ENCODE data around the gene GARNL3. TPM values are rescaled to one million over a fixed set of nuclear protein-coding genes. Genes with fewer than 3 reads are reported as not detected.

GARNL3 gene
- total and polyA plus RNA-seq, 11 donors = 7.1 to 60.4 (median 20.3) TPM

- H3K27me3 ChIP-seq = no peaks in the 10 kb centered on the region
- no peaks in the 10 kb centered on the region for H3K9me3 ChIP-seq
- no peaks in the 10 kb centered on the region for H3K36me3 ChIP-seq
- DNase-seq = no peak
- TF ChIP-seq POLR2A (IDR thresholded peaks at IDR 0.05) = no peak
- TF ChIP-seq, protein P1, sequence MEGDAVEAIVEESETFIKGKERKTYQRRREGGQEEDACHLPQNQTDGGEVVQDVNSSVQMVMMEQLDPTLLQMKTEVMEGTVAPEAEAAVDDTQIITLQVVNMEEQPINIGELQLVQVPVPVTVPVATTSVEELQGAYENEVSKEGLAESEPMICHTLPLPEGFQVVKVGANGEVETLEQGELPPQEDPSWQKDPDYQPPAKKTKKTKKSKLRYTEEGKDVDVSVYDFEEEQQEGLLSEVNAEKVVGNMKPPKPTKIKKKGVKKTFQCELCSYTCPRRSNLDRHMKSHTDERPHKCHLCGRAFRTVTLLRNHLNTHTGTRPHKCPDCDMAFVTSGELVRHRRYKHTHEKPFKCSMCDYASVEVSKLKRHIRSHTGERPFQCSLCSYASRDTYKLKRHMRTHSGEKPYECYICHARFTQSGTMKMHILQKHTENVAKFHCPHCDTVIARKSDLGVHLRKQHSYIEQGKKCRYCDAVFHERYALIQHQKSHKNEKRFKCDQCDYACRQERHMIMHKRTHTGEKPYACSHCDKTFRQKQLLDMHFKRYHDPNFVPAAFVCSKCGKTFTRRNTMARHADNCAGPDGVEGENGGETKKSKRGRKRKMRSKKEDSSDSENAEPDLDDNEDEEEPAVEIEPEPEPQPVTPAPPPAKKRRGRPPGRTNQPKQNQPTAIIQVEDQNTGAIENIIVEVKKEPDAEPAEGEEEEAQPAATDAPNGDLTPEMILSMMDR (IDR thresholded peaks at IDR 0.05) = no peak
- H3K27ac ChIP-seq = peak overlapping the region in 5 of 12 donors; percentile 16 to 65 (median 25)
- ATAC-seq = no peak
- H3K4me3 ChIP-seq = no peak overlapping the region
- 96 to 98% (median 97%) methylated on average over 1 of the region's 1 CpG for whole genome bisulfite sequencing, 4 donors
- H3K4me1 ChIP-seq = peaks cover 0 to 44% (median 16%) of the 10 kb centered on the region in 12 donors
- intact Hi-C loops (cut with DNase I) = no loop called here
Measured at GRCh38 chr9:127277770-127278169, 13.2 kb downstream of the GARNL3 start.

GRCh38 chr9:127278372-127278771 lies 13.8 kb downstream of the GARNL3 start:
- intact Hi-C loops (cut with DNase I) = no loop called here
- peak overlapping the region in 3 of 12 donors; percentile 4 to 45 (median 25) for H3K27ac ChIP-seq
- H3K27me3 ChIP-seq = no peaks in the 10 kb centered on the region
- H3K4me3 ChIP-seq = no peak overlapping the region
- no peak for DNase-seq
- no peaks in the 10 kb centered on the region for H3K9me3 ChIP-seq
- peaks cover 0 to 44% (median 16%) of the 10 kb centered on the region in 12 donors for H3K4me1 ChIP-seq
- ATAC-seq = no peak
- no peaks in the 10 kb centered on the region for H3K36me3 ChIP-seq
- WGBS, 4 donors = 90 to 94% (median 92%) methylated on average over 2 of the region's 2 CpGs
- TF ChIP-seq POLR2A (IDR thresholded peaks at IDR 0.05) = no peak
- TF ChIP-seq, protein P1 (IDR thresholded peaks at IDR 0.05) = no peak

DNA sequence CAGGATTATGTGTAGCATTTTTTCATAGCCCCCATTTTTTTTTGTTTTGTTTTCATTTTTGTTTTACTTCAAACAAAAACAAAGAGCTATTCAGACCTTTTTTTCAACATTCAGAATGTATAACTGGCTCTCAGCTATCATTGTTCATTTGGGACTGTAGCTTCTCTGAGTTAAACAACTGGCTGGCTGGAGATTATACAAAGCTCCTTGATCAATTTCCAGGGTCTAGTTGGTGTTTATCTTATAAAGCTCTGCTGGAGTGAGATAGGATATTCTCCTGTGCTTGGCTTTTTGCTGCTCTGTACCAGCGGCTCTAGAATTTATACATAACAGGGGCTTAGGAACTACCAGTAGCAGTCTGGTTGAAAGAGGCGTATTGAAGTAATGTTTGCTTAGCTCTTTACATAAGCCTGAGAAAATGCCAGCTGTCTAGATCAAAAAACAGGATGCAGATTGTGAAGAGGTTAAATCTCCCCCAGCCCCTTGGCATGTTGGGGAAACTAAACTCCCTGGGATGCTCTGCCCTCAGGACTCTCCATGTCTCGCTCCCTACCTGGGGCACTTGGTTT lies 15.2 kb downstream of the GARNL3 start:
- intact Hi-C loops (cut with DNase I) = loop anchor here in 1 of 10 donors (5.0 kb wide), 1 partner anchor 52 kb away; no protein-coding TSS in a partner anchor
- H3K27me3 ChIP-seq = no peaks in the 10 kb centered on the region
- ATAC-seq = no peak
- no peak overlapping the region for H3K4me3 ChIP-seq
- TF ChIP-seq, protein P1 (IDR thresholded peaks at IDR 0.05) = no peak
- TF ChIP-seq POLR2A (IDR thresholded peaks at IDR 0.05) = no peak
- no peak for DNase-seq
- 85 to 96% (median 87%) methylated on average over 3 of the region's 3 CpGs for WGBS, 4 donors
- H3K36me3 ChIP-seq = no peaks in the 10 kb centered on the region
- H3K9me3 ChIP-seq = no peaks in the 10 kb centered on the region
- H3K4me1 ChIP-seq = peaks cover 0 to 48% (median 16%) of the 10 kb centered on the region in 12 donors
- peak overlapping the region in 9 of 12 donors; percentile 11 to 80 (median 52) for H3K27ac ChIP-seq

DNA sequence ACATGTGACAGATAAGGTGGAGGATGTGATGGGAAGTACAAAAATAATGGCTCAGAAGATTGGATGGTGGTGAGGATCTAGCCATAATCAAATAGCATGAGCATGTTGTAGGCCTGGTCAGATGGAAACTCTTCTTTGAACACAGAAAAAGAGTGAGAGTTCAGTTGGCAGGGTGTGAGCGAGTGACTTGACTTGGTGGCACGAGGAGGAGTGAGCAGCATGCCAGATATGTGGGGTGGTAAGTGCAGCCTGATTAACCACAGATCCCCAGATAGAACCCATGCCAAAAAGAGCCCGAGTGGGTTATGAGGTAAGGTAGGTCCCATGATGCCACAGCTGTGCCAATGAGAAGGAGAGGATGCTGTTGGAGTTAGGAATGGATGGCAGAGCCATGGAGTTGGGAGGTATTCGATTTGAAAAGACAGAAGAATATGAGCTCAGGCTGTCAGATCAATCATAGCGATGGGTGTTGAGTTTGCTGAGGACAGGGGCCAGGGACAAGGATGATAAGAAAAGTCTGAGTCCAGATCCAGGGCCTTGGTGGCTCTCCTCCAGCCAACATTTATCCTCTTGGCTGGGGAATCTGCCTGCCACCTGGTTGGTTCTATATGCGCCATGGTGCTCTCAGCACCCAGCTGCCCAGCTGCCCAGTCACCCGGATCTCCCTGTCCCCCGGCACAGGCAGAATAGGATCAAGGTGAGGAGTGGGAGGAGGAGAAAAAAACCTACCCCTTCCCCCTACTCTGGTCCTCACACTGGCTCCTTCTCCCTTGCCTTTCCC lies 16.5 kb downstream of the GARNL3 start:
- intact Hi-C loops (cut with DNase I) = loop anchor here in 1 of 10 donors (5.0 kb wide), 1 partner anchor 54 kb away; no protein-coding TSS in a partner anchor
- H3K27ac ChIP-seq = peak overlapping the region in 11 of 12 donors; percentile 19 to 80 (median 52)
- DNase-seq (peak in 3 of 5 donors; percentile 36 to 59 (median 42)), ATAC-seq (peak; percentile 43 to 87 (median 66))
- H3K36me3 ChIP-seq = no peaks in the 10 kb centered on the region
- peaks cover 0 to 51% (median 17%) of the 10 kb centered on the region in 12 donors for H3K4me1 ChIP-seq
- H3K27me3 ChIP-seq = no peaks in the 10 kb centered on the region
- TF ChIP-seq, protein P1 (IDR thresholded peaks at IDR 0.05) = no peak
- TF ChIP-seq POLR2A (IDR thresholded peaks at IDR 0.05) = no peak
- H3K4me3 ChIP-seq = no peak overlapping the region
- WGBS, 4 donors = 57 to 71% (median 62%) methylated on average over 7 to 8 of the region's 8 CpGs
- no peaks in the 10 kb centered on the region for H3K9me3 ChIP-seq

Data from heart left ventricle (tissue), 16 donors.